Neural crest cell (in vitro differentiated cells): ENCODE results near the gene EIF4G2. TPM values are rescaled to one million over a fixed set of nuclear protein-coding genes. Genes with fewer than 3 reads are reported as not detected.

ENCODE experiments used
- DNase-seq: peaks from one replicate; pipeline ENCODE4 v3.0.0; 2021; ENCODE audit warnings: low read depth, mixed read lengths, low spot score
- H3K27ac Mint-ChIP-seq: one replicate; pipeline ENCODE4 v1.8.0; 2021; ENCODE audit warnings: mild to moderate bottlenecking, mixed read lengths; ENCODE audit not compliant: unreplicated experiment
- H3K27me3 Mint-ChIP-seq: 2 replicates; pipeline ENCODE4 v1.8.0; 2021; ENCODE audit warnings: low read depth, mild to moderate bottlenecking, mixed read lengths
- H3K36me3 Mint-ChIP-seq: 2 replicates; pipeline ENCODE4 v1.8.0; 2021; ENCODE audit warnings: low read depth, mild to moderate bottlenecking, mixed read lengths
- H3K4me1 Mint-ChIP-seq: 2 replicates; pipeline ENCODE4 v1.8.0; 2021; ENCODE audit warnings: mixed read lengths
- H3K4me3 Mint-ChIP-seq: one replicate; pipeline ENCODE4 v1.8.0; 2021; ENCODE audit warnings: mild to moderate bottlenecking, mixed read lengths
- H3K9me3 Mint-ChIP-seq: 2 replicates; pipeline ENCODE4 v1.8.0; 2021; ENCODE audit warnings: mixed read lengths
- total RNA-seq: library from RNA; stranded (reverse); gene quantifications from 2 replicates; pipeline ENCODE4 v1.2.1, GENCODE V29; 2021
- TF ChIP-seq, protein P1 (sequence below): fragments of 200-600 bp; sonication (generic); conservative IDR thresholded peaks from 2 replicates; pipeline ENCODE4 v1.5.0; 2021; ENCODE audit warnings: antibody characterized with exemption, mild to moderate bottlenecking

The EIF4G2 gene
- total RNA-seq, 1 donor from 2014 or later = 1,333 TPM

DNA sequence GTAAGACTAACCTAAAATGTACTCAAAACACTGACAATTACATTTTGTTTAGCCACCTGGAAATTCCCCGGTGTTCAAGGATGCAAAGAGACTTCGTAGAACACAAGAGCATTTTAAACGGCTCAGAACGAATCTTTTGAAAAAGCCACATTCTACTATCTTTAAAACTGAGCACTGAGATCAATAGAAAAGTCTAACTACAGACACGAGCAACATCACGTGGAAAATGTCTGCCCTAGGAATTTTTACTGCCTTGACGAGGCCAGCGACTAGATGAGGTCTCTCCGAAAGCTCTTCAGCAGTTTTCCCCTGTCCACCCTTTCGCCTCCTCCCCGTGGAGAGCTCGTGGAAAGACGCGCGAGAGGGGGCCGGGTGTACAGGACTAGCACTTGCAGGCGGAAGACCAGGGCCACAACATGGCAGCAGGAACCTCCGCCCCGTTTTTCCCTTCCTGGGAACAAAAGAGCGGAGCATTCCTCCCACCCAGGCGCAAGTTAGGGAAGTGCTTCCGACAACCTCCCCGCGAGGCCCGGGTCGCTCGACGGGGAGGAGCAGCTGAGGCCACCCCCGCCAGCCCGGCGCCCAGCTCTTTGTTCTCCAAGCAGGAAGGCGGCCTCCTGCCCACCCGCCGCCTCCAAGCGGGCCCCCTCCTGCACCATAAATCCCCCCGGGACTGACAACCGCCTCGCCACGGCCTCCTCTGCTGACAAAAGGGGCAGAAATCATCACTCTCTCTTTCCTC is 1.1 kb downstream of the EIF4G2 start:
- H3K36me3 Mint-ChIP-seq = peaks cover 43% of the 10 kb centered on the region
- peak; percentile 28 for DNase-seq
- TF ChIP-seq, protein P1, sequence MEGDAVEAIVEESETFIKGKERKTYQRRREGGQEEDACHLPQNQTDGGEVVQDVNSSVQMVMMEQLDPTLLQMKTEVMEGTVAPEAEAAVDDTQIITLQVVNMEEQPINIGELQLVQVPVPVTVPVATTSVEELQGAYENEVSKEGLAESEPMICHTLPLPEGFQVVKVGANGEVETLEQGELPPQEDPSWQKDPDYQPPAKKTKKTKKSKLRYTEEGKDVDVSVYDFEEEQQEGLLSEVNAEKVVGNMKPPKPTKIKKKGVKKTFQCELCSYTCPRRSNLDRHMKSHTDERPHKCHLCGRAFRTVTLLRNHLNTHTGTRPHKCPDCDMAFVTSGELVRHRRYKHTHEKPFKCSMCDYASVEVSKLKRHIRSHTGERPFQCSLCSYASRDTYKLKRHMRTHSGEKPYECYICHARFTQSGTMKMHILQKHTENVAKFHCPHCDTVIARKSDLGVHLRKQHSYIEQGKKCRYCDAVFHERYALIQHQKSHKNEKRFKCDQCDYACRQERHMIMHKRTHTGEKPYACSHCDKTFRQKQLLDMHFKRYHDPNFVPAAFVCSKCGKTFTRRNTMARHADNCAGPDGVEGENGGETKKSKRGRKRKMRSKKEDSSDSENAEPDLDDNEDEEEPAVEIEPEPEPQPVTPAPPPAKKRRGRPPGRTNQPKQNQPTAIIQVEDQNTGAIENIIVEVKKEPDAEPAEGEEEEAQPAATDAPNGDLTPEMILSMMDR = no peak
- H3K27ac Mint-ChIP-seq = peak overlapping the region; percentile 100
- peaks cover 6% of the 10 kb centered on the region for H3K27me3 Mint-ChIP-seq
- H3K4me3 Mint-ChIP-seq = peak overlapping the region; percentile 98
- peaks cover 65% of the 10 kb centered on the region for H3K4me1 Mint-ChIP-seq
- H3K9me3 Mint-ChIP-seq = no peaks in the 10 kb centered on the region

DNA sequence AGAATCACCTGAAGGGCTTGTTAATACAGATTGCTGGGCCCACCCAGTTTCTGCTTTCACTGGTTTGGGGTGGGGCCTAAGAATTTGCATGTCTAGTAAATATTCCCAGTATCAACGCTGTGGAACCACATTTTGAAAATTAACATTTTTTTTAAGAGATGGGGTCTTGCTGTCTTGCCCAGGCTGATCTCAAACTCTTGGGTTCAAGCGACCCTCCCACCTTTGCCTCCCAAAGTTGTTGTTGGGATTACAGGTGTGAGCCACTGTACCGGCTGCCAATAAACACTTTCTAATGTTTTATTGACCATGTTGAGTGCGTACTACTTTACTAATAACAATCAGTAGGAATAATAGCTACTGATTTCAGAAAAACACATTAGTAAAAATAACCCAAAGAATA is 2.5 kb downstream of the EIF4G2 start:
- H3K27me3 Mint-ChIP-seq = peaks cover 6% of the 10 kb centered on the region
- H3K27ac Mint-ChIP-seq = no peak overlapping the region
- H3K4me1 Mint-ChIP-seq = peaks cover 66% of the 10 kb centered on the region
- no peaks in the 10 kb centered on the region for H3K9me3 Mint-ChIP-seq
- TF ChIP-seq, protein P1 = no peak
- peaks cover 52% of the 10 kb centered on the region for H3K36me3 Mint-ChIP-seq
- no peak for DNase-seq
- H3K4me3 Mint-ChIP-seq = peak overlapping the region; percentile 98

DNA sequence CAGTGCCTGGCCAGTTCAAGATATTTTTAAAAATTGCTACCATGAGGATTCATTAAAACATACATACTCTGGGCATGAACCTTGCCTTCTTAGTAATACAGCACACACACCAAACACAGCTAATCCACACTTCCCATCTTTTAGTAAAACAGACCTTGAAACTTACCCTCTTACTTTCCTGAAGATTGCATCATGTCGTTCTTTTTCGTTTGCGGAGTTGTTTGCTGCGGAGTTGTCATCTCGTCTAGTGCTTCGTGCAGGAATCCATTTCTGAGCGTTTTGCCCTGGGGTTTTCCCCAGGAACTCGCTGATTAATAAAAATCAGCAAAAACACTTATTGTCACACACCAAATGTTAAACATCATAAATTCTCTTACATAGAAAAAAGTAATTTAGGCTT is 3.0 kb downstream of the EIF4G2 start:
- Mint-ChIP-seq H3K4me3 (peak overlapping the region; percentile 98), H3K9me3 (no peaks in the 10 kb centered on the region), H3K4me1 (peaks cover 69% of the 10 kb centered on the region), H3K27ac (peak overlapping the region; percentile 78), H3K27me3 (peaks cover 6% of the 10 kb centered on the region), H3K36me3 (peaks cover 56% of the 10 kb centered on the region)
- no peak for DNase-seq
- TF ChIP-seq, protein P1 = no peak

DNA sequence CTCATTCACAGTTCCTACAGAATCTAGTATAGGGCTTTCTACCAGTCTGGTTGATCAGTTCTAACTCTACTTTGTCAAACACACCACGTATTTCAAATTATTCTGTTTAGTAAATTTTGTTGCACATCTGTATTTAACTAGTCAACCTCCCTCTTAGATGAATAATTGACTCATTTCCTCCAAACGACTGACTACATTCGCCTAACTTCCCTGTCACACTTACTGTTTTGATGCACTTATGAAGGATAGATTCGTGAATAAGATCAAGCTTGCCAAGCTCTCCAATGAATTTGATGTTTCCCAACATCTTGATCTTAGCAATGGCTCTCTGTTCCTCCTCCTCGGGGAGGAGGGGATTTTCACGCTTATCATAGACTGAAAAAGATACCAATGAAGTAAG is 5.0 kb downstream of the EIF4G2 start:
- peak overlapping the region; percentile 42 for H3K4me3 Mint-ChIP-seq
- no peak overlapping the region for H3K27ac Mint-ChIP-seq
- peaks cover 61% of the 10 kb centered on the region for H3K4me1 Mint-ChIP-seq
- no peak for DNase-seq
- TF ChIP-seq, protein P1 = no peak
- H3K27me3 Mint-ChIP-seq = peaks cover 4% of the 10 kb centered on the region
- no peaks in the 10 kb centered on the region for H3K9me3 Mint-ChIP-seq
- peaks cover 66% of the 10 kb centered on the region for H3K36me3 Mint-ChIP-seq

DNA sequence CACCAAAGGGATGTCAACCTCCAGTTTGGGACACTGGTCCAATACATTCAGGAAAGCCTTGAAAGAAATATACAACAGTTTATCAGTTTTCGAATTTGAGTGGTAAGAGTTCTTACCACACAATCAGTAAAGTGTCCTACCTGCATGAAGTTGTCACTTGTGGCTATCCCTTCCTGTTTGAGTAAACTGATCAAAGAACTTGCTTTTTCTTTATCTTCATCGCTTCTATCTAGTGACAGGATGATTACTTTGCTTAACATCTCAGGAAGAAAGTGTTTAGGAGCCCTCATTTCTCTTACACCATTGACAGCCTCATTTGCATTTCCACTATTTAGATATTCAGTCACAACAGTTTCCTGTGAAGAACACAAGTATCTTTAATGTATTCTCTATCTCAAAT is 8.4 kb downstream of the EIF4G2 start:
- DNase-seq = no peak
- H3K4me1 Mint-ChIP-seq = peaks cover 39% of the 10 kb centered on the region
- H3K27ac Mint-ChIP-seq = no peak overlapping the region
- peaks cover 49% of the 10 kb centered on the region for H3K36me3 Mint-ChIP-seq
- no peaks in the 10 kb centered on the region for H3K27me3 Mint-ChIP-seq
- no peaks in the 10 kb centered on the region for H3K9me3 Mint-ChIP-seq
- peak overlapping the region; percentile 49 for H3K4me3 Mint-ChIP-seq
- TF ChIP-seq, protein P1 = no peak
